ENCODE measurements around the gene USP24. TPM values are rescaled to one million over a fixed set of nuclear protein-coding genes. Genes with fewer than 3 reads are reported as not detected.

USP24 gene
- total and polyA plus RNA-seq, 10 of the 15 experiments (the other 5 are each of a cell fraction or from before 2014, with no cell fraction given), result 4.6 to 36.5 (median 25.3) TPM

DNA sequence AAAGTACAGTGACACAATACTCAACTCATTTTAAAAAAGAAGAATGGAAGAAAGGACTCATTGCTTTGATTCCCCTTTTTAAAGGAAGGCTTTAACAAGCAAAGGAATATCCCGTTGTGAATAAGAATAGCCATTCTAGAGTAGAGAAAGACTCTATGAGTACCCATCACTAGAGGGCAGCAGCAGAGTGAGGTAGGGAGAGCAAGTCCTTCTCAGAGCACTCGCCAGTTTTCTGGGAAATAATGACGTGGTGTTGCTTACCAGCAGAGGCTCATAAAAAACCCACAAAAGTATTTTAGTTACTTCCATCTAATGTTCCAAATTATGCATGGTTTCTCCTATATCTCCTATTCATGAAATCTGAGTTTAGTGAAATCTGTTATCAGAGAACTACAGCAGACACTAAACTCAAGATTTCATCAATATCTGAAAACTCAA lies 74.6 kb downstream of the USP24 start (continued):
- TF ChIP-seq, protein P1, sequence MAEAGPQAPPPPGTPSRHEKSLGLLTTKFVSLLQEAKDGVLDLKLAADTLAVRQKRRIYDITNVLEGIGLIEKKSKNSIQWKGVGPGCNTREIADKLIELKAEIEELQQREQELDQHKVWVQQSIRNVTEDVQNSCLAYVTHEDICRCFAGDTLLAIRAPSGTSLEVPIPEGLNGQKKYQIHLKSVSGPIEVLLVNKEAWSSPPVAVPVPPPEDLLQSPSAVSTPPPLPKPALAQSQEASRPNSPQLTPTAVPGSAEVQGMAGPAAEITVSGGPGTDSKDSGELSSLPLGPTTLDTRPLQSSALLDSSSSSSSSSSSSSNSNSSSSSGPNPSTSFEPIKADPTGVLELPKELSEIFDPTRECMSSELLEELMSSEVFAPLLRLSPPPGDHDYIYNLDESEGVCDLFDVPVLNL (IDR thresholded peaks at IDR 0.05; ENCODE audit: low read depth, low read length), result no peak
- TF ChIP-seq BACH1 (IDR thresholded peaks at IDR 0.05; ENCODE audit: borderline replicate concordance) (no peak), STAT1 (conservative IDR thresholded peaks at IDR 0.05) (no peak), JUNB (IDR thresholded peaks at IDR 0.05) (no peak)
- TF ChIP-seq, protein P2, sequence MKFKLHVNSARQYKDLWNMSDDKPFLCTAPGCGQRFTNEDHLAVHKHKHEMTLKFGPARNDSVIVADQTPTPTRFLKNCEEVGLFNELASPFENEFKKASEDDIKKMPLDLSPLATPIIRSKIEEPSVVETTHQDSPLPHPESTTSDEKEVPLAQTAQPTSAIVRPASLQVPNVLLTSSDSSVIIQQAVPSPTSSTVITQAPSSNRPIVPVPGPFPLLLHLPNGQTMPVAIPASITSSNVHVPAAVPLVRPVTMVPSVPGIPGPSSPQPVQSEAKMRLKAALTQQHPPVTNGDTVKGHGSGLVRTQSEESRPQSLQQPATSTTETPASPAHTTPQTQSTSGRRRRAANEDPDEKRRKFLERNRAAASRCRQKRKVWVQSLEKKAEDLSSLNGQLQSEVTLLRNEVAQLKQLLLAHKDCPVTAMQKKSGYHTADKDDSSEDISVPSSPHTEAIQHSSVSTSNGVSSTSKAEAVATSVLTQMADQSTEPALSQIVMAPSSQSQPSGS (IDR thresholded peaks at IDR 0.05; ENCODE audit: low read length), result peak; percentile 16; the same call in 1 of the 2 replicates

DNA sequence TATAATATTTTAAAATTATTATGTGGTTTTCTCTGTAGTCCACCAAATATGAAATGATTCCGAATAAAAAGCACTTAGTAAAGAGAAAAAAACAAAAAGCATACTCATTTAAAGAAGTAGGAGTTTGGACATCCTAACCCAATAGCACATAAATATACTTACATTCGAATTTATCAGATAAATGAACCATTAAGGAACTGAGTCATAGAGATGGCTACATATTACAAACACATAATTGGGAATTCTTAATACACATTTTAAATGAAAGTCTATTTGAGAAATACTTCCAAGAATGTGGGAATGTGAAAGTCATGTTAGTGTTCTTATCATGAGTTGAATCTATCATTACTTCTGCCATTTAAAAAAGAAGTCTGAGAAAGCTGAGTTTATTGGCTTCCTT lies 75.0 kb downstream of the USP24 start:
- FAIRE-seq, result no peak
- in situ Hi-C loops (cut with MboI), result loop anchor here (5.0 kb wide), 1 partner anchor 137 kb away; no protein-coding TSS in a partner anchor
- CTCF ChIA-PET, result interaction anchor here (0.7 to 12.4 kb wide), 19 partner anchors 8 to 1445 kb away, joined by 3 to 230 read pairs (median 4); no protein-coding TSS in a partner anchor
- no peak for ATAC-seq
- POLR2A ChIA-PET, result no interaction called here
- Histone ChIP-seq H3K4me3 (no peak overlapping the region), H3K4me2 (ENCODE audit: control insufficient read depth, insufficient read depth) (no peak overlapping the region), H3K9ac (ENCODE audit: control insufficient read depth, insufficient read depth, low read length) (no peak overlapping the region), H3K4me1 (ENCODE audit: control insufficient read depth, insufficient read depth, low read length) (no peaks in the 10 kb centered on the region), H3K36me3 (ENCODE audit: control insufficient read depth in 2 of 2, insufficient read depth in 2 of 2, low read length in 1 of 2) (peaks cover 5 to 39% of the 10 kb centered on the region in 2 experiments; a peak in 3 of 4 replicates), H3K27ac (ENCODE audit: control insufficient read depth, insufficient read depth) (no peak overlapping the region), H2AFZ (ENCODE audit: control insufficient read depth, low read depth, low read length) (no peak overlapping the region), H3K27me3 (replicated peaks in 1 of 2; ENCODE audit: control insufficient read depth in 2 of 2, insufficient read depth in 2 of 2, low read length in 1 of 2) (no peaks in the 10 kb centered on the region), H4K20me1 (ENCODE audit: control insufficient read depth, insufficient read depth) (no peaks in the 10 kb centered on the region), H3K79me2 (ENCODE audit: control insufficient read depth, insufficient read depth, low read length) (no peaks in the 10 kb centered on the region), H3K9me3 (replicated peaks; ENCODE audit: control insufficient read depth, insufficient read depth, low read length) (no peaks in the 10 kb centered on the region)
- intact Hi-C loops (cut with micrococcal nuclease; ENCODE audit: unreplicated experiment), result loop anchor here (1.0 to 10.0 kb wide), 4 partner anchors 74 to 1445 kb away; no protein-coding TSS in a partner anchor
- 86% methylated on average over 2 of the region's 2 CpGs for WGBS (ENCODE audit: insufficient coverage, insufficient replicate concordance, low lambda C conversion rate, missing lambda C conversion rate)
- BruUV-seq (replicated peaks), result no TSS peak
- RAD21 ChIA-PET (ENCODE audit: unreplicated experiment), result interaction anchor here (1.3 to 1.9 kb wide), 4 partner anchors 135 to 148 kb away, joined by 3 to 11 read pairs (median 4); no protein-coding TSS in a partner anchor
- SMC1A ChIA-PET (ENCODE audit: uncharacterized antibody, unreplicated experiment), result interaction anchor here (0.7 to 5.5 kb wide), 11 partner anchors 8 to 200 kb away, joined by 3 to 34 read pairs (median 4); no protein-coding TSS in a partner anchor
- no peak for DNase-seq (ENCODE audit: low read depth, low spot score)
- TF ChIP-seq, protein P3, sequence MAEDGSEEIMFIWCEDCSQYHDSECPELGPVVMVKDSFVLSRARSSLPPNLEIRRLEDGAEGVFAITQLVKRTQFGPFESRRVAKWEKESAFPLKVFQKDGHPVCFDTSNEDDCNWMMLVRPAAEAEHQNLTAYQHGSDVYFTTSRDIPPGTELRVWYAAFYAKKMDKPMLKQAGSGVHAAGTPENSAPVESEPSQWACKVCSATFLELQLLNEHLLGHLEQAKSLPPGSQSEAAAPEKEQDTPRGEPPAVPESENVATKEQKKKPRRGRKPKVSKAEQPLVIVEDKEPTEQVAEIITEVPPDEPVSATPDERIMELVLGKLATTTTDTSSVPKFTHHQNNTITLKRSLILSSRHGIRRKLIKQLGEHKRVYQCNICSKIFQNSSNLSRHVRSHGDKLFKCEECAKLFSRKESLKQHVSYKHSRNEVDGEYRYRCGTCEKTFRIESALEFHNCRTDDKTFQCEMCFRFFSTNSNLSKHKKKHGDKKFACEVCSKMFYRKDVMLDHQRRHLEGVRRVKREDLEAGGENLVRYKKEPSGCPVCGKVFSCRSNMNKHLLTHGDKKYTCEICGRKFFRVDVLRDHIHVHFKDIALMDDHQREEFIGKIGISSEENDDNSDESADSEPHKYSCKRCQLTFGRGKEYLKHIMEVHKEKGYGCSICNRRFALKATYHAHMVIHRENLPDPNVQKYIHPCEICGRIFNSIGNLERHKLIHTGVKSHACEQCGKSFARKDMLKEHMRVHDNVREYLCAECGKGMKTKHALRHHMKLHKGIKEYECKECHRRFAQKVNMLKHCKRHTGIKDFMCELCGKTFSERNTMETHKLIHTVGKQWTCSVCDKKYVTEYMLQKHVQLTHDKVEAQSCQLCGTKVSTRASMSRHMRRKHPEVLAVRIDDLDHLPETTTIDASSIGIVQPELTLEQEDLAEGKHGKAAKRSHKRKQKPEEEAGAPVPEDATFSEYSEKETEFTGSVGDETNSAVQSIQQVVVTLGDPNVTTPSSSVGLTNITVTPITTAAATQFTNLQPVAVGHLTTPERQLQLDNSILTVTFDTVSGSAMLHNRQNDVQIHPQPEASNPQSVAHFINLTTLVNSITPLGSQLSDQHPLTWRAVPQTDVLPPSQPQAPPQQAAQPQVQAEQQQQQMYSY (CRISPR knock-in tag; IDR thresholded peaks at IDR 0.05), result no peak
- TF ChIP-seq SIN3A (IDR thresholded peaks at IDR 0.05; ENCODE audit: low read depth, low read length) (no peak), HCFC1 (IDR thresholded peaks at IDR 0.05; ENCODE audit: low read length) (no peak), ZNF207 (IDR thresholded peaks at IDR 0.05; ENCODE audit: borderline replicate concordance) (no peak), POU2F2 (IDR thresholded peaks at IDR 0.05; ENCODE audit: borderline replicate concordance, low read depth, low read length) (no peak), EGR1 (IDR thresholded peaks at IDR 0.05; ENCODE audit: borderline replicate concordance in 1 of 2, low read depth in 2 of 2, low read length in 2 of 2) (no peak), HDGF (IDR thresholded peaks at IDR 0.05) (no peak), NFYB (IDR thresholded peaks at IDR 0.05; ENCODE audit: insufficient read depth, low read depth, low read length) (no peak), RAD21 (IDR thresholded peaks at IDR 0.05; ENCODE audit: insufficient read depth, low read depth, low read length) (no peak), NRF1 (conservative IDR thresholded peaks at IDR 0.05; ENCODE audit: low read depth, low read length) (no peak)
- TF ChIP-seq, protein P4, sequence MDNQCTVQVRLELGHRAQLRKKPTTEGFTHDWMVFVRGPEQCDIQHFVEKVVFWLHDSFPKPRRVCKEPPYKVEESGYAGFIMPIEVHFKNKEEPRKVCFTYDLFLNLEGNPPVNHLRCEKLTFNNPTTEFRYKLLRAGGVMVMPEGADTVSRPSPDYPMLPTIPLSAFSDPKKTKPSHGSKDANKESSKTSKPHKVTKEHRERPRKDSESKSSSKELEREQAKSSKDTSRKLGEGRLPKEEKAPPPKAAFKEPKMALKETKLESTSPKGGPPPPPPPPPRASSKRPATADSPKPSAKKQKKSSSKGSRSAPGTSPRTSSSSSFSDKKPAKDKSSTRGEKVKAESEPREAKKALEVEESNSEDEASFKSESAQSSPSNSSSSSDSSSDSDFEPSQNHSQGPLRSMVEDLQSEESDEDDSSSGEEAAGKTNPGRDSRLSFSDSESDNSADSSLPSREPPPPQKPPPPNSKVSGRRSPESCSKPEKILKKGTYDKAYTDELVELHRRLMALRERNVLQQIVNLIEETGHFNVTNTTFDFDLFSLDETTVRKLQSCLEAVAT (IDR thresholded peaks at IDR 0.05), result no peak

Measured in GM12878 (cell line).